GM23338 (cell line): ENCODE measurements around the gene KCNN3. TPM values are rescaled to one million over a fixed set of nuclear protein-coding genes. Genes with fewer than 3 reads are reported as not detected.

Source experiments
- JUNB ChIP-seq: IDR thresholded peaks from one replicate; pipeline ENCODE4 v1.6.1; 2016; ENCODE audit warnings: antibody characterized with exemption; ENCODE audit not compliant: unreplicated experiment
- POLR2AphosphoS5 ChIP-seq: IDR thresholded peaks from 2 replicates; pipeline ENCODE4 v1.6.1; 2016; ENCODE audit warnings: antibody characterized with exemption, low read depth
- REST ChIP-seq: IDR thresholded peaks from one replicate; pipeline ENCODE4 v1.6.1; 2018; ENCODE audit warnings: antibody characterized with exemption; ENCODE audit not compliant: unreplicated experiment
- STAT1 ChIP-seq: IDR thresholded peaks from one replicate; pipeline ENCODE4 v1.6.1; 2016; ENCODE audit warnings: antibody characterized with exemption; ENCODE audit not compliant: unreplicated experiment
- ZNF114 ChIP-seq: fragments of 250-450 bp; sonication (Bioruptor Pico); IDR thresholded peaks from 2 replicates; pipeline ENCODE4 v1.5.0; 2020; ENCODE audit warnings: mild to moderate bottlenecking, moderate library complexity
- ZNF462 ChIP-seq: fragments of 250-450 bp; sonication (Bioruptor Pico); IDR thresholded peaks from 2 replicates; pipeline ENCODE4 v1.5.0; 2020; ENCODE audit warnings: mild to moderate bottlenecking, moderate library complexity
- polyA plus RNA-seq: library from polyadenylated mRNA; unstranded; fragments of >200 nt; fragmentation: Nextera tagmentation; extraction: Ambion mirVana; gene quantifications from 2 replicates; pipeline ENCODE4 v1.2.1, GENCODE V29; 2016
- total RNA-seq: library from RNA; depleted of rRNA; stranded (reverse); fragments of >200 nt; shearing (Covaris generic); gene quantifications from 2 replicates; pipeline ENCODE4 v1.2.3, GENCODE V29; 2014

KCNN3 gene
- total and polyA plus RNA-seq, 2 experiments from 2014 or later: 1.9 to 3.0 TPM

DNA sequence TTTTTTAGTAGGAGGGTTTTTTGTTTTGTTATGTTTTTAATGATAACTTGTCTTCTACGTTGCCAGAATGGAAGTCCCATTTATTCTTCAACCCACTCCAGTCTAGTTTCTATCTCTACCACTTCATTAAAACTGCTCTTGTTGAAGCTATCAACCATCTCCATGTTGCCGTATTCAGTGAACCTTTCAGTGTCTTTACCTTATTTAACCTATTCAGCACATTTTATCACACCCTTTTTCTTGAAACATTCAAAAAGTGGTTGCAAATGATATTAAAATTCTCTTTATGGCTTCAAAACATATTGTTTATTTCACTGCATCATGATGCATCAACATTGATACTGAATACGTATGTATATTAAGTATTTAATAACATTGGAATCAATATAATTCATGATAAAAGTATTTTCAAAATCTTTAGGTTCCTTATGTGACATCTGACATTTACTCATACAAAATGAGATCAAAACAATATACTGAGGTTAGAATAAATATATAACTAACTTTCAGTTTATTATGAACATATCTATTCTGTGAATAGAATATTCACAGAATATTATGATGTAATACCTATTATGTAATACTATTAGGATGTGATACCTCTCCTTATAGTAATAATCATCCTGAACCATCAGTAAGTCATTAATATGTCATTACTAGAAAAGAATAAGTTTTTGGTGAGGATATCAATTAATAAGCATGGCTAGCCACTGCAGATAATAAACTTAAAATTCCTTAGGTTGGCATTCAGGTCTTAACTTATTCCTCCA is 210.1 kb downstream of the KCNN3 start (continued):
- TF ChIP-seq ZNF462 (no peak), JUNB (no peak), ZNF114 (CRISPR knock-in tag) (no peak), STAT1 (no peak), POLR2AphosphoS5 (no peak), REST (no peak)
